IMR-90 (cell line): ENCODE measurements around the gene NUDT3. TPM values are rescaled to one million over a fixed set of nuclear protein-coding genes. Genes with fewer than 3 reads are reported as not detected.

Source experiments
- ATAC-seq: fragments of 200-7000 bp; cut with Tn5 transposase; 2 replicates; pipeline ENCODE4 v1.9.1; 2020; ENCODE audit warnings: low read depth, mild to moderate bottlenecking, moderate library complexity
- BruUV-seq: library from RNA; stranded (reverse); fragments of 400-500 nt; replicated peaks from 2 replicates; lab custom pipeline; 2021; lab: Mats Ljungman, UMichigan
- CTCF ChIA-PET: fragments of 300-600 bp; formaldehyde crosslinking; extraction: SDS; loops from one replicate; lab custom pipeline; 2021; ENCODE audit warnings: antibody characterized with exemption; lab: Yijun Ruan, JAX
- POLR2A ChIA-PET: fragments of 300-600 bp; sonication (Branson Sonifier 250); formaldehyde crosslinking; loops from one replicate; lab custom pipeline; 2022; ENCODE audit warnings: antibody characterized with exemption; ENCODE audit not compliant: unreplicated experiment; lab: Charles Lee
- DNase-seq: peaks from one replicate; pipeline ENCODE4 v3.0.0; 2013
- H2AFZ ChIP-seq: replicated peaks from 2 replicates; pipeline ENCODE3; 2013; ENCODE audit warnings: low read length, mild to moderate bottlenecking; ENCODE audit not compliant: poor library complexity
- H2AK5ac ChIP-seq: 2 replicates; pipeline ENCODE4 v1.6.1; 2013; ENCODE audit warnings: low read depth, low read length, inconsistent platforms
- H2AK9ac ChIP-seq: replicated peaks from 2 replicates; pipeline ENCODE3; 2013; ENCODE audit warnings: mild to moderate bottlenecking, low read depth, low read length, moderate library complexity; ENCODE audit not compliant: poor library complexity
- H2BK120ac ChIP-seq: 2 replicates; pipeline ENCODE4 v1.6.1; 2013; ENCODE audit warnings: low read depth, low read length, inconsistent platforms
- H2BK15ac ChIP-seq: 3 replicates; pipeline ENCODE4 v1.6.1; 2013; ENCODE audit warnings: low read depth, low read length, inconsistent platforms
- H2BK20ac ChIP-seq: 2 replicates; pipeline ENCODE4 v1.6.1; 2013; ENCODE audit warnings: low read depth, mild to moderate bottlenecking, inconsistent platforms, low read length, moderate library complexity
- H2BK5ac ChIP-seq: 2 replicates; pipeline ENCODE4 v1.6.1; 2013; ENCODE audit warnings: mild to moderate bottlenecking, low read depth, low read length, inconsistent platforms; ENCODE audit not compliant: poor library complexity, severe bottlenecking
- H3K14ac ChIP-seq: replicated peaks from 2 replicates; pipeline ENCODE4 v1.6.1; 2013; ENCODE audit warnings: low read depth, low read length, inconsistent platforms
- H3K18ac ChIP-seq: 2 replicates; pipeline ENCODE4 v1.6.1; 2013; ENCODE audit warnings: low read depth, low read length, control low read depth
- H3K23ac ChIP-seq: 2 replicates; pipeline ENCODE4 v1.6.1; 2013; ENCODE audit warnings: low read depth, low read length, inconsistent platforms
- H3K27ac ChIP-seq: 2 replicates; pipeline ENCODE4 v1.5.1; 2013; ENCODE audit warnings: mild to moderate bottlenecking, control low read depth, low read length; ENCODE audit not compliant: insufficient read depth
- H3K27me3 ChIP-seq: 2 replicates; pipeline ENCODE4 v1.6.1; 2013; ENCODE audit warnings: low read length; ENCODE audit not compliant: control insufficient read depth, insufficient read depth
- H3K36me3 ChIP-seq: 2 replicates; pipeline ENCODE4 v1.6.1; 2013; ENCODE audit warnings: low read length, mixed read lengths; ENCODE audit not compliant: control insufficient read depth, insufficient read depth
- H3K4ac ChIP-seq: 2 replicates; pipeline ENCODE4 v1.6.1; 2013; ENCODE audit warnings: low read depth, low read length, inconsistent platforms
- H3K4me1 ChIP-seq: 2 replicates; pipeline ENCODE4 v1.6.1; 2013; ENCODE audit warnings: low read length, mixed read lengths; ENCODE audit not compliant: control insufficient read depth, insufficient read depth
- H3K4me2 ChIP-seq: 2 replicates; pipeline ENCODE4 v1.6.1; 2013; ENCODE audit warnings: low read depth, mild to moderate bottlenecking, control low read depth, low read length, moderate library complexity
- H3K4me3 ChIP-seq: 2 replicates; pipeline ENCODE4 v1.5.1; 2013; ENCODE audit warnings: low read depth, mild to moderate bottlenecking, control low read depth, low read length, moderate library complexity; ENCODE audit not compliant: insufficient read depth
- H3K56ac ChIP-seq: 2 replicates; pipeline ENCODE4 v1.6.1; 2013; ENCODE audit warnings: low read length, inconsistent platforms; ENCODE audit not compliant: insufficient read depth; ENCODE audit errors: extremely low read depth
- H3K79me1 ChIP-seq, 2 experiments: 2 replicates each; pipeline ENCODE4 v1.6.1; 2013; ENCODE audit warnings: low read length in 2 of 2, inconsistent platforms in 1 of 2, low read depth in 1 of 2
- H3K9ac ChIP-seq: 2 replicates; pipeline ENCODE4 v1.6.1; 2013; ENCODE audit warnings: low read depth, low read length, control low read depth
- H3K9me1 ChIP-seq: 2 replicates; pipeline ENCODE4 v1.6.1; 2013; ENCODE audit warnings: low read length, inconsistent platforms; ENCODE audit not compliant: insufficient read depth
- H3K9me3 ChIP-seq: 2 replicates; pipeline ENCODE4 v1.6.1; 2013; ENCODE audit warnings: low read length; ENCODE audit not compliant: control insufficient read depth, insufficient read depth
- H4K20me1 ChIP-seq: 2 replicates; pipeline ENCODE4 v1.6.1; 2013; ENCODE audit warnings: low read length, inconsistent platforms; ENCODE audit not compliant: insufficient read depth
- H4K5ac ChIP-seq: 2 replicates; pipeline ENCODE4 v1.6.1; 2013; ENCODE audit warnings: mild to moderate bottlenecking, low read depth, low read length, control low read depth
- H4K8ac ChIP-seq, 2 experiments: 2 replicates each; pipeline ENCODE4 v1.6.1; 2013; ENCODE audit warnings: low read depth in 2 of 2, low read length in 2 of 2, control low read depth in 1 of 2, inconsistent platforms in 1 of 2
- H4K91ac ChIP-seq: 2 replicates; pipeline ENCODE4 v1.6.1; 2013; ENCODE audit warnings: low read depth, low read length, inconsistent platforms; ENCODE audit not compliant: insufficient read depth
- BHLHE40 ChIP-seq: fragments of 150-350 bp; IDR thresholded peaks from 2 replicates; pipeline ENCODE4 v1.6.1; 2016; ENCODE audit warnings: mild to moderate bottlenecking, low read depth, low read length
- CEBPB ChIP-seq: IDR thresholded peaks from 2 replicates; pipeline ENCODE4 v1.6.1; 2012; ENCODE audit warnings: low read depth, low read length, improper control_type of control experiment
- CHD1 ChIP-seq: IDR thresholded peaks from 2 replicates; pipeline ENCODE4 v1.6.1; 2012; ENCODE audit warnings: low read depth, low read length, improper control_type of control experiment
- FOS ChIP-seq: fragments of 150-350 bp; IDR thresholded peaks from 2 replicates; pipeline ENCODE4 v1.6.1; 2016; ENCODE audit warnings: low read depth, low read length
- MAFK ChIP-seq: IDR thresholded peaks from 2 replicates; pipeline ENCODE4 v1.6.1; 2012; ENCODE audit warnings: low read depth, low read length, improper control_type of control experiment
- MAZ ChIP-seq: IDR thresholded peaks from 2 replicates; pipeline ENCODE4 v1.6.1; 2012; ENCODE audit warnings: low read depth, mild to moderate bottlenecking, low read length, improper control_type of control experiment, moderate library complexity, borderline replicate concordance
- MXI1 ChIP-seq: IDR thresholded peaks from 2 replicates; pipeline ENCODE4 v1.6.1; 2012; ENCODE audit warnings: low read depth, mild to moderate bottlenecking, low read length, moderate library complexity, borderline replicate concordance
- NFE2L2 ChIP-seq: fragments of 150-350 bp; IDR thresholded peaks from 2 replicates; pipeline ENCODE4 v1.6.1; 2016; ENCODE audit warnings: low read depth, mild to moderate bottlenecking, low read length
- POLR2A ChIP-seq: IDR thresholded peaks from 2 replicates; pipeline ENCODE4 v1.6.1; 2012; ENCODE audit warnings: mild to moderate bottlenecking, low read depth, low read length
- RAD21 ChIP-seq: IDR thresholded peaks from 2 replicates; pipeline ENCODE4 v1.6.1; 2012; ENCODE audit warnings: low read length, improper control_type of control experiment
- RFX5 ChIP-seq: IDR thresholded peaks from 2 replicates; pipeline ENCODE4 v1.8.0; 2012; ENCODE audit warnings: low read depth, mild to moderate bottlenecking, low read length, moderate library complexity
- SMC3 ChIP-seq: fragments of 150-350 bp; IDR thresholded peaks from 2 replicates; pipeline ENCODE4 v1.6.1; 2016; ENCODE audit warnings: low read depth, mild to moderate bottlenecking, antibody characterized with exemption, low read length, moderate library complexity
- WGBS, 2 experiments: methylation state at CpG; one replicate each; pipeline versions ENCODE4 v1.1.5 to v1.1.7; 2013; ENCODE audit warnings: missing lambda C conversion rate in 2 of 2; ENCODE audit not compliant: insufficient read length in 1 of 2; ENCODE audit errors: extremely low coverage in 2 of 2; 5-methylcytosine and 5-hydroxymethylcytosine counted together
- dilution Hi-C: fragments of 300-500 bp; cut with HindIII; formaldehyde crosslinking; loops from one replicate; pipeline ENCODE4 v1.14.3; 2018; ENCODE audit warnings: low sequenced_read_pairs; ENCODE audit not compliant: unreplicated experiment
- in situ Hi-C: fragments of 300-500 bp; cut with MboI; formaldehyde crosslinking; loops from 3 replicates; pipeline ENCODE4 v1.14.3; 2019; ENCODE audit warnings: low sequenced_read_pairs, inconsistent platforms, mixed read lengths
- intact Hi-C: fragments of 100-400 bp; cut with micrococcal nuclease; formaldehyde crosslinking; loops from 2 replicates; pipeline ENCODE4 v1.10.0; 2022
- polyA plus RNA-seq, 3 experiments: library from polyadenylated mRNA; depleted of rRNA; stranded (reverse); fragments of >200 nt; gene quantifications; 2 replicates each; pipeline ENCODE4 v1.2.3, GENCODE V29; 2012; ENCODE audit warnings: low replicate concordance in 1 of 3
- total RNA-seq: library from RNA; depleted of rRNA; stranded (reverse); fragments of >200 nt; gene quantifications from 2 replicates; pipeline ENCODE4 v1.2.3, GENCODE V29; 2012
- TF ChIP-seq, protein P1 (sequence below): conservative IDR thresholded peaks from 2 replicates; pipeline ENCODE4 v1.5.1; 2012; ENCODE audit warnings: mild to moderate bottlenecking, low read depth, low read length, improper control_type of control experiment
- TF ChIP-seq, protein P2 (sequence below): fragments of 150-350 bp; IDR thresholded peaks from 2 replicates; pipeline ENCODE4 v1.6.1; 2016; ENCODE audit warnings: low read depth, mild to moderate bottlenecking, low read length, moderate library complexity, borderline replicate concordance
- TF ChIP-seq, protein P3 (sequence below): fragments of 150-350 bp; IDR thresholded peaks from 2 replicates; pipeline ENCODE4 v1.6.1; 2017; ENCODE audit warnings: mild to moderate bottlenecking, antibody characterized with exemption, low read length, low read depth

NUDT3 gene
- total and polyA plus RNA-seq, 2 of the 4 experiments (the other 2 are of a cell fraction): 10.1 to 17.2 TPM

DNA sequence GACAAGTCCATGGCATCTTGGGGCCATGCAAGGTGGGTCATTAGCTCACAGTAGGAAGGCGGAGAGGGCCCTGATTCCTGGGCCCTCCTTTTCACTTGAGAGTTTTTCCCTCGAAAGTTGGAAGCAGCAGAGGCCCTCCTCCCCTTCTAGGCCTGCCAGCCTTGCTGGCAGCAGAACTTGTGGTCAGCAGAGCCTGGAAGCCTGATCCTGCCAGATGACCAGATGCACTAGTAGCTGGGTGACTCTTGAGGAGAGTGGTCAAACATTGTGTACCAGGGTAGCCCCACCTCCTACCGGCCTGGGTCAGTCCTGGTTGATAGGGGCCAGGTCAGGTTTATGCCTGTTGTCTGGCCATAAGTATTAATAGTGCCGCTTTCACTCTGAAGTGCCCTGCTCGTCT is 159.6 kb downstream of the NUDT3 start:
- no peak overlapping the region for H3K4me3 ChIP-seq
- CTCF ChIA-PET: interaction anchor here (0.5 kb wide), 1 partner anchor 12 kb away, joined by 3 read pairs; no protein-coding TSS in a partner anchor
- H3K4me2 ChIP-seq: no peak overlapping the region
- no peak overlapping the region for H3K9ac ChIP-seq
- H3K79me1 ChIP-seq: peaks cover 0 to 4% of the 10 kb centered on the region in 2 experiments; a peak in 1 of 4 replicates
- no peaks in the 10 kb centered on the region for H3K36me3 ChIP-seq
- peak overlapping the region; percentile 2 for H2BK5ac ChIP-seq
- no peaks in the 10 kb centered on the region for H4K20me1 ChIP-seq
- no TSS peak for BruUV-seq
- dilution Hi-C loops: no loop called here
- no peak overlapping the region for H3K27ac ChIP-seq
- no peak overlapping the region for H3K23ac ChIP-seq
- TF ChIP-seq POLR2A (no peak), MAZ (no peak), MXI1 (no peak), MAFK (no peak), FOS (no peak), NFE2L2 (no peak), SMC3 (no peak), CHD1 (no peak), RFX5 (no peak), RAD21 (no peak), CEBPB (no peak), BHLHE40 (no peak)
- TF ChIP-seq, protein P1, sequence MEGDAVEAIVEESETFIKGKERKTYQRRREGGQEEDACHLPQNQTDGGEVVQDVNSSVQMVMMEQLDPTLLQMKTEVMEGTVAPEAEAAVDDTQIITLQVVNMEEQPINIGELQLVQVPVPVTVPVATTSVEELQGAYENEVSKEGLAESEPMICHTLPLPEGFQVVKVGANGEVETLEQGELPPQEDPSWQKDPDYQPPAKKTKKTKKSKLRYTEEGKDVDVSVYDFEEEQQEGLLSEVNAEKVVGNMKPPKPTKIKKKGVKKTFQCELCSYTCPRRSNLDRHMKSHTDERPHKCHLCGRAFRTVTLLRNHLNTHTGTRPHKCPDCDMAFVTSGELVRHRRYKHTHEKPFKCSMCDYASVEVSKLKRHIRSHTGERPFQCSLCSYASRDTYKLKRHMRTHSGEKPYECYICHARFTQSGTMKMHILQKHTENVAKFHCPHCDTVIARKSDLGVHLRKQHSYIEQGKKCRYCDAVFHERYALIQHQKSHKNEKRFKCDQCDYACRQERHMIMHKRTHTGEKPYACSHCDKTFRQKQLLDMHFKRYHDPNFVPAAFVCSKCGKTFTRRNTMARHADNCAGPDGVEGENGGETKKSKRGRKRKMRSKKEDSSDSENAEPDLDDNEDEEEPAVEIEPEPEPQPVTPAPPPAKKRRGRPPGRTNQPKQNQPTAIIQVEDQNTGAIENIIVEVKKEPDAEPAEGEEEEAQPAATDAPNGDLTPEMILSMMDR: no peak
- TF ChIP-seq, protein P2, sequence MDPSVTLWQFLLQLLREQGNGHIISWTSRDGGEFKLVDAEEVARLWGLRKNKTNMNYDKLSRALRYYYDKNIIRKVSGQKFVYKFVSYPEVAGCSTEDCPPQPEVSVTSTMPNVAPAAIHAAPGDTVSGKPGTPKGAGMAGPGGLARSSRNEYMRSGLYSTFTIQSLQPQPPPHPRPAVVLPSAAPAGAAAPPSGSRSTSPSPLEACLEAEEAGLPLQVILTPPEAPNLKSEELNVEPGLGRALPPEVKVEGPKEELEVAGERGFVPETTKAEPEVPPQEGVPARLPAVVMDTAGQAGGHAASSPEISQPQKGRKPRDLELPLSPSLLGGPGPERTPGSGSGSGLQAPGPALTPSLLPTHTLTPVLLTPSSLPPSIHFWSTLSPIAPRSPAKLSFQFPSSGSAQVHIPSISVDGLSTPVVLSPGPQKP: no peak
- TF ChIP-seq, protein P3, sequence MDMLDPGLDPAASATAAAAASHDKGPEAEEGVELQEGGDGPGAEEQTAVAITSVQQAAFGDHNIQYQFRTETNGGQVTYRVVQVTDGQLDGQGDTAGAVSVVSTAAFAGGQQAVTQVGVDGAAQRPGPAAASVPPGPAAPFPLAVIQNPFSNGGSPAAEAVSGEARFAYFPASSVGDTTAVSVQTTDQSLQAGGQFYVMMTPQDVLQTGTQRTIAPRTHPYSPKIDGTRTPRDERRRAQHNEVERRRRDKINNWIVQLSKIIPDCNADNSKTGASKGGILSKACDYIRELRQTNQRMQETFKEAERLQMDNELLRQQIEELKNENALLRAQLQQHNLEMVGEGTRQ: no peak
- intact Hi-C loops: no loop called here
- H2BK15ac ChIP-seq: no peak overlapping the region
- peaks cover 14% of the 10 kb centered on the region for H3K4me1 ChIP-seq
- H4K5ac ChIP-seq: no peak overlapping the region
- peak overlapping the region; percentile 61 for H2AK5ac ChIP-seq
- no peak overlapping the region for H2BK120ac ChIP-seq
- H3K27me3 ChIP-seq: no peaks in the 10 kb centered on the region
- no peak overlapping the region for H2AFZ ChIP-seq
- H3K4ac ChIP-seq: 0 out of 2 replicates have a peak overlapping the region, but pooled peaks have one; percentile 23
- H4K91ac ChIP-seq: no peak overlapping the region
- H3K56ac ChIP-seq: no peak overlapping the region
- POLR2A ChIA-PET: interaction anchor here (0.6 kb wide), 1 partner anchor 522 kb away, joined by 4 read pairs; no protein-coding TSS in a partner anchor
- 92% methylated on average over 2 of the region's 5 CpGs; no CpG with 5 or more reads in 1 of the 2 experiments for WGBS, 2 experiments
- no peak for ATAC-seq
- no peak overlapping the region for H3K18ac ChIP-seq
- H2AK9ac ChIP-seq: no peak overlapping the region
- in situ Hi-C loops: no loop called here
- peaks cover 3% of the 10 kb centered on the region; the same call in 1 of the 2 replicates for H3K9me1 ChIP-seq
- peak; percentile 40 for DNase-seq
- H3K14ac ChIP-seq: no peak overlapping the region
- H3K9me3 ChIP-seq: no peaks in the 10 kb centered on the region
- H4K8ac ChIP-seq: no peak overlapping the region
- H2BK20ac ChIP-seq: no peak overlapping the region
